GM12891 (cell line): ENCODE results near the gene UBAC1.

Experiments used
- POLR2A ChIP-seq: IDR thresholded peaks from 2 replicates; pipeline ENCODE4 v1.6.1; 2011; ENCODE audit warnings: low read depth, low read length, control low read depth
- POLR2AphosphoS5 ChIP-seq: IDR thresholded peaks from 2 replicates; pipeline ENCODE4 v1.6.1; 2011; ENCODE audit warnings: low read depth, low read length, control low read depth
- SPI1 ChIP-seq: IDR thresholded peaks from 2 replicates; pipeline ENCODE4 v1.6.1; 2011; ENCODE audit warnings: low read depth, low read length, control low read depth
- TAF1 ChIP-seq: IDR thresholded peaks from 2 replicates; pipeline ENCODE4 v1.6.1; 2011; ENCODE audit warnings: low read depth, low read length, control low read depth

GRCh38 chr9:135975834-135976233 is 14.7 kb upstream of the UBAC1 start:
- TF ChIP-seq POLR2A: no peak
- no peak for TF ChIP-seq POLR2AphosphoS5
- no peak for TF ChIP-seq TAF1
- TF ChIP-seq SPI1: no peak
